GM12878 (cell line): ENCODE results near the gene ZNF124. TPM values are rescaled to one million over a fixed set of nuclear protein-coding genes. Genes with fewer than 3 reads are reported as not detected.

Experiments used
- ATF3 ChIP-seq: IDR thresholded peaks from 2 replicates; pipeline ENCODE4 v1.6.1; 2011; ENCODE audit warnings: low read depth, mild to moderate bottlenecking, low read length, moderate library complexity, borderline replicate concordance; ENCODE audit errors: extremely low read depth
- ATF7 ChIP-seq: fragments of 450-650 bp; IDR thresholded peaks from 2 replicates; pipeline ENCODE4 v1.6.1; 2016; ENCODE audit warnings: low read depth, mild to moderate bottlenecking
- BACH1 ChIP-seq: fragments of 450-650 bp; IDR thresholded peaks from 2 replicates; pipeline ENCODE4 v1.6.1; 2017; ENCODE audit warnings: mild to moderate bottlenecking, borderline replicate concordance
- BCL11A ChIP-seq: IDR thresholded peaks from 2 replicates; pipeline ENCODE4 v1.6.1; 2011; ENCODE audit warnings: low read depth, low read length
- BCL3 ChIP-seq: IDR thresholded peaks from 2 replicates; pipeline ENCODE4 v1.6.1; 2011; ENCODE audit warnings: borderline replicate concordance, low read depth, mild to moderate bottlenecking, moderate library complexity, low read length; ENCODE audit not compliant: insufficient read depth, poor library complexity, severe bottlenecking
- CBX5 ChIP-seq: sonication (generic); IDR thresholded peaks from 2 replicates; pipeline ENCODE4 v1.6.1; 2016; ENCODE audit warnings: low read depth, moderate library complexity, mild to moderate bottlenecking, inconsistent platforms
- CHD2 ChIP-seq: IDR thresholded peaks from 2 replicates; pipeline ENCODE4 v1.6.1; 2011; ENCODE audit warnings: low read depth, low read length, improper control_type of control experiment, borderline replicate concordance
- CREM ChIP-seq: IDR thresholded peaks from 2 replicates; pipeline ENCODE4 v1.6.1; 2014; ENCODE audit warnings: antibody characterized with exemption, low read depth
- EP300 ChIP-seq, 2 experiments: fragments of 150-350 bp in 1 of 2; IDR thresholded peaks; 2 replicates each; pipeline ENCODE4 v1.6.1; 2011 to 2012; ENCODE audit warnings: low read depth in 2 of 2, low read length in 2 of 2, borderline replicate concordance in 1 of 2, improper control_type of control experiment in 1 of 2, inconsistent platforms in 1 of 2; ENCODE audit not compliant: control insufficient read depth in 1 of 2
- FOXK2 ChIP-seq: fragments of 450-650 bp; IDR thresholded peaks from 2 replicates; pipeline ENCODE4 v1.6.1; 2017; ENCODE audit warnings: mild to moderate bottlenecking, moderate library complexity
- KLF5 ChIP-seq: fragments of 450-650 bp; IDR thresholded peaks from 2 replicates; pipeline ENCODE4 v1.6.1; 2014; ENCODE audit warnings: mild to moderate bottlenecking; ENCODE audit not compliant: partially characterized antibody
- NBN ChIP-seq: fragments of 450-650 bp; IDR thresholded peaks from 2 replicates; pipeline ENCODE4 v1.6.1; 2016
- RELA ChIP-seq: fragments of 450-650 bp; IDR thresholded peaks from 2 replicates; pipeline ENCODE4 v1.8.0; 2014; ENCODE audit warnings: borderline replicate concordance; ENCODE audit not compliant: partially characterized antibody
- SIN3A ChIP-seq: IDR thresholded peaks from 2 replicates; pipeline ENCODE4 v1.6.1; 2012; ENCODE audit warnings: low read depth, low read length, improper control_type of control experiment
- SP1 ChIP-seq: IDR thresholded peaks from one replicate; pipeline ENCODE4 v1.6.1; 2011; ENCODE audit warnings: low read depth, low read length
- TCF7 ChIP-seq: IDR thresholded peaks from 2 replicates; pipeline ENCODE4 v1.6.1; 2014; ENCODE audit warnings: antibody characterized with exemption, borderline replicate concordance
- WRNIP1 ChIP-seq: IDR thresholded peaks from 2 replicates; pipeline ENCODE4 v1.6.1; 2011; ENCODE audit warnings: low read depth, low read length, improper control_type of control experiment, borderline replicate concordance
- YBX1 ChIP-seq: fragments of 450-650 bp; IDR thresholded peaks from 2 replicates; pipeline ENCODE4 v1.6.1; 2016; ENCODE audit warnings: antibody characterized with exemption
- ZBTB33 ChIP-seq: fragments of 450-650 bp; IDR thresholded peaks from 2 replicates; pipeline ENCODE4 v1.6.1; 2017; ENCODE audit warnings: mild to moderate bottlenecking
- ZNF217 ChIP-seq: fragments of 450-650 bp; IDR thresholded peaks from 2 replicates; pipeline ENCODE4 v1.6.1; 2017; ENCODE audit warnings: antibody characterized with exemption, mild to moderate bottlenecking
- polyA plus RNA-seq, 11 experiments: library from polyadenylated mRNA; depleted of rRNA in 4 of 11; unstranded in 6 of 11; stranded (reverse) in 5 of 11; fragments of >200 nt; fragmentation: Nextera tagmentation in 4 of 11; fragmentation: Illumina TruSeq in 1 of 11; extraction: Ambion mirVana in 4 of 11; extraction: Trizol in 1 of 11; gene quantifications; 1 replicate in 1 of 11; 2 replicates in 10 of 11; pipeline versions ENCODE4 v1.2.1 to v1.2.3, GENCODE V29; 2011 to 2016; ENCODE audit warnings: inconsistent platforms in 2 of 11, missing spikeins in 2 of 11, low read depth in 1 of 11
- total RNA-seq, 4 experiments: library from RNA; depleted of rRNA in 3 of 4; stranded (reverse); fragments of >200 nt in 3 of 4; fragmentation: Illumina TruSeq in 1 of 4; extraction: Trizol in 1 of 4; gene quantifications; 2 replicates each; pipeline versions ENCODE4 v1.2.1 to v1.2.3, GENCODE V29; 2013 to 2021
- TF ChIP-seq, protein P1 (sequence below): fragments of 450-650 bp; conservative IDR thresholded peaks from 2 replicates; pipeline ENCODE4 v1.6.1; 2017; ENCODE audit warnings: mild to moderate bottlenecking, moderate library complexity
- TF ChIP-seq, protein P2 (sequence below): fragments of 450-650 bp; IDR thresholded peaks from 2 replicates; pipeline ENCODE4 v1.6.1; 2016; ENCODE audit warnings: mild to moderate bottlenecking, moderate library complexity, borderline replicate concordance

Gene ZNF124
- total and polyA plus RNA-seq, 10 of the 15 experiments (the other 5 are each of a cell fraction or from before 2014, with no cell fraction given): 6.8 to 37.5 (median 12.5) TPM

- TF ChIP-seq, protein P1, sequence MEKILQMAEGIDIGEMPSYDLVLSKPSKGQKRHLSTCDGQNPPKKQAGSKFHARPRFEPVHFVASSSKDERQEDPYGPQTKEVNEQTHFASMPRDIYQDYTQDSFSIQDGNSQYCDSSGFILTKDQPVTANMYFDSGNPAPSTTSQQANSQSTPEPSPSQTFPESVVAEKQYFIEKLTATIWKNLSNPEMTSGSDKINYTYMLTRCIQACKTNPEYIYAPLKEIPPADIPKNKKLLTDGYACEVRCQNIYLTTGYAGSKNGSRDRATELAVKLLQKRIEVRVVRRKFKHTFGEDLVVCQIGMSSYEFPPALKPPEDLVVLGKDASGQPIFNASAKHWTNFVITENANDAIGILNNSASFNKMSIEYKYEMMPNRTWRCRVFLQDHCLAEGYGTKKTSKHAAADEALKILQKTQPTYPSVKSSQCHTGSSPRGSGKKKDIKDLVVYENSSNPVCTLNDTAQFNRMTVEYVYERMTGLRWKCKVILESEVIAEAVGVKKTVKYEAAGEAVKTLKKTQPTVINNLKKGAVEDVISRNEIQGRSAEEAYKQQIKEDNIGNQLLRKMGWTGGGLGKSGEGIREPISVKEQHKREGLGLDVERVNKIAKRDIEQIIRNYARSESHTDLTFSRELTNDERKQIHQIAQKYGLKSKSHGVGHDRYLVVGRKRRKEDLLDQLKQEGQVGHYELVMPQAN: peak; percentile 73
- TF ChIP-seq BCL3 (no peak), TCF7 (no peak), FOXK2 (no peak), NBN (peak; percentile 87), WRNIP1 (no peak), ZBTB33 (no peak; the same call in 1 of the 2 replicates), ZNF217 (peak; percentile 80; the same call in 1 of the 2 replicates), BACH1 (peak; percentile 91; the same call in 1 of the 2 replicates), EP300 (IDR thresholded peaks at IDR 0.05; ENCODE audit: borderline replicate concordance in 1 of 2, control insufficient read depth in 1 of 2, low read depth in 2 of 2, low read length in 2 of 2) (peak; percentile 52 to 81; a peak in 1 of 4 replicates), SP1 (no peak), BCL11A (peak; percentile 81), SIN3A (0 out of 2 replicates have a peak, but pooled peaks have one; percentile 65), RELA (no peak), CBX5 (no peak; the same call in 1 of the 2 replicates), KLF5 (no peak), ATF3 (no peak), CHD2 (peak; percentile 50; the same call in 1 of the 2 replicates), CREM (peak; percentile 56; the same call in 1 of the 2 replicates), YBX1 (no peak), ATF7 (peak; percentile 94)
- TF ChIP-seq, protein P2, sequence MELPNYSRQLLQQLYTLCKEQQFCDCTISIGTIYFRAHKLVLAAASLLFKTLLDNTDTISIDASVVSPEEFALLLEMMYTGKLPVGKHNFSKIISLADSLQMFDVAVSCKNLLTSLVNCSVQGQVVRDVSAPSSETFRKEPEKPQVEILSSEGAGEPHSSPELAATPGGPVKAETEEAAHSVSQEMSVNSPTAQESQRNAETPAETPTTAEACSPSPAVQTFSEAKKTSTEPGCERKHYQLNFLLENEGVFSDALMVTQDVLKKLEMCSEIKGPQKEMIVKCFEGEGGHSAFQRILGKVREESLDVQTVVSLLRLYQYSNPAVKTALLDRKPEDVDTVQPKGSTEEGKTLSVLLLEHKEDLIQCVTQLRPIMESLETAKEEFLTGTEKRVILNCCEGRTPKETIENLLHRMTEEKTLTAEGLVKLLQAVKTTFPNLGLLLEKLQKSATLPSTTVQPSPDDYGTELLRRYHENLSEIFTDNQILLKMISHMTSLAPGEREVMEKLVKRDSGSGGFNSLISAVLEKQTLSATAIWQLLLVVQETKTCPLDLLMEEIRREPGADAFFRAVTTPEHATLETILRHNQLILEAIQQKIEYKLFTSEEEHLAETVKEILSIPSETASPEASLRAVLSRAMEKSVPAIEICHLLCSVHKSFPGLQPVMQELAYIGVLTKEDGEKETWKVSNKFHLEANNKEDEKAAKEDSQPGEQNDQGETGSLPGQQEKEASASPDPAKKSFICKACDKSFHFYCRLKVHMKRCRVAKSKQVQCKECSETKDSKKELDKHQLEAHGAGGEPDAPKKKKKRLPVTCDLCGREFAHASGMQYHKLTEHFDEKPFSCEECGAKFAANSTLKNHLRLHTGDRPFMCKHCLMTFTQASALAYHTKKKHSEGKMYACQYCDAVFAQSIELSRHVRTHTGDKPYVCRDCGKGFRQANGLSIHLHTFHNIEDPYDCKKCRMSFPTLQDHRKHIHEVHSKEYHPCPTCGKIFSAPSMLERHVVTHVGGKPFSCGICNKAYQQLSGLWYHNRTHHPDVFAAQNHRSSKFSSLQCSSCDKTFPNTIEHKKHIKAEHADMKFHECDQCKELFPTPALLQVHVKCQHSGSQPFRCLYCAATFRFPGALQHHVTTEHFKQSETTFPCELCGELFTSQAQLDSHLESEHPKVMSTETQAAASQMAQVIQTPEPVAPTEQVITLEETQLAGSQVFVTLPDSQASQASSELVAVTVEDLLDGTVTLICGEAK: no peak
Observed at GRCh38 chr1:247212012-247212411, 40.2 kb upstream of the ZNF124 start (continued).
